Chondrocyte (in vitro differentiated cells): ENCODE measurements around the gene AKAP13. TPM values are rescaled to one million over a fixed set of nuclear protein-coding genes. Genes with fewer than 3 reads are reported as not detected.
A peak's percentile ranks its signal among the peaks of the same experiment; 100 is the strongest.

Experiments
- DNase-seq: peaks from one replicate; pipeline ENCODE4 v3.0.0; 2021; ENCODE audit warnings: mixed read lengths, low spot score
- H3K27ac Mint-ChIP-seq: one replicate; pipeline ENCODE4 v1.8.0; 2021; ENCODE audit warnings: mild to moderate bottlenecking, moderate library complexity, mixed read lengths; ENCODE audit not compliant: unreplicated experiment
- H3K27me3 Mint-ChIP-seq: 2 replicates; pipeline ENCODE4 v1.8.0; 2021; ENCODE audit warnings: low read depth, mixed read lengths
- H3K36me3 Mint-ChIP-seq: 2 replicates; pipeline ENCODE4 v1.8.0; 2021; ENCODE audit warnings: low read depth, mixed read lengths
- H3K4me1 Mint-ChIP-seq: 2 replicates; pipeline ENCODE4 v1.8.0; 2021; ENCODE audit warnings: low read depth, mild to moderate bottlenecking, mixed read lengths
- H3K4me3 Mint-ChIP-seq: one replicate; pipeline ENCODE4 v1.8.0; 2021; ENCODE audit warnings: mild to moderate bottlenecking, moderate library complexity, mixed read lengths; ENCODE audit not compliant: unreplicated experiment
- H3K9me3 Mint-ChIP-seq: 2 replicates; pipeline ENCODE4 v1.8.0; 2021; ENCODE audit warnings: low read depth, mixed read lengths
- CTCF ChIP-seq: fragments of 200-600 bp; sonication (generic); IDR thresholded peaks from 2 replicates; pipeline ENCODE4 v1.5.0; 2021; ENCODE audit warnings: antibody characterized with exemption, mild to moderate bottlenecking, moderate library complexity
- total RNA-seq: library from RNA; stranded (reverse); gene quantifications from 3 replicates; pipeline ENCODE4 v1.2.1, GENCODE V29; 2021

AKAP13 gene
- total RNA-seq, 1 donor from 2014 or later, result 80.6 TPM

GRCh38 chr15:85646538-85647091, 266.2 kb downstream of the AKAP13 start:
- no peak overlapping the region for H3K27ac Mint-ChIP-seq
- no peaks in the 10 kb centered on the region for H3K27me3 Mint-ChIP-seq
- no peak for TF ChIP-seq CTCF
- DNase-seq, result no peak
- peaks cover 12% of the 10 kb centered on the region for H3K36me3 Mint-ChIP-seq
- no peaks in the 10 kb centered on the region for H3K9me3 Mint-ChIP-seq
- H3K4me3 Mint-ChIP-seq, result no peak overlapping the region
- H3K4me1 Mint-ChIP-seq, result peaks cover 37% of the 10 kb centered on the region

GRCh38 chr15:85649372-85649771, 269.0 kb downstream of the AKAP13 start:
- Mint-ChIP-seq H3K4me1 (peaks cover 17% of the 10 kb centered on the region), H3K9me3 (no peaks in the 10 kb centered on the region), H3K27me3 (no peaks in the 10 kb centered on the region), H3K4me3 (no peak overlapping the region), H3K36me3 (peaks cover 14% of the 10 kb centered on the region), H3K27ac (peak overlapping the region; percentile 52)
- no peak for TF ChIP-seq CTCF
- no peak for DNase-seq

- no peak for TF ChIP-seq CTCF
- no peak for DNase-seq
Observed at GRCh38 chr15:85651548-85651947, 271.1 kb downstream of the AKAP13 start.

GRCh38 chr15:85652457-85652856, 272.1 kb downstream of the AKAP13 start:
- peaks cover 16% of the 10 kb centered on the region for H3K4me1 Mint-ChIP-seq
- no peak for TF ChIP-seq CTCF
- DNase-seq, result no peak
- no peaks in the 10 kb centered on the region for H3K9me3 Mint-ChIP-seq
- H3K27ac Mint-ChIP-seq, result no peak overlapping the region
- peaks cover 8% of the 10 kb centered on the region for H3K36me3 Mint-ChIP-seq
- H3K27me3 Mint-ChIP-seq, result no peaks in the 10 kb centered on the region
- H3K4me3 Mint-ChIP-seq, result no peak overlapping the region

More at GRCh38 chr15:85651548-85651947, 271.1 kb downstream of the AKAP13 start:
- Mint-ChIP-seq H3K36me3 (peaks cover 12% of the 10 kb centered on the region), H3K4me3 (no peak overlapping the region), H3K9me3 (no peaks in the 10 kb centered on the region), H3K27ac (no peak overlapping the region), H3K27me3 (no peaks in the 10 kb centered on the region), H3K4me1 (peaks cover 20% of the 10 kb centered on the region)

GRCh38 chr15:85657132-85657531, 276.7 kb downstream of the AKAP13 start:
- no peak for TF ChIP-seq CTCF
- Mint-ChIP-seq H3K27me3 (no peaks in the 10 kb centered on the region), H3K9me3 (no peaks in the 10 kb centered on the region), H3K4me3 (no peak overlapping the region), H3K27ac (no peak overlapping the region), H3K36me3 (peaks cover 16% of the 10 kb centered on the region), H3K4me1 (peaks cover 8% of the 10 kb centered on the region)
- DNase-seq, result no peak
